VCaP (cell line): ENCODE data around the gene EEFSEC.
A peak's percentile ranks its signal among the peaks of the same experiment; 100 is the strongest.

Experiments
- H3K27ac ChIP-seq: fragments of 450-650 bp; 2 replicates; pipeline ENCODE4 v1.5.1; 2017
- TF ChIP-seq, protein P1 (sequence below): fragments of 450-650 bp; conservative IDR thresholded peaks from 2 replicates; pipeline ENCODE4 v1.5.1; 2017; ENCODE audit warnings: mild to moderate bottlenecking, moderate library complexity

The EEFSEC gene

DNA sequence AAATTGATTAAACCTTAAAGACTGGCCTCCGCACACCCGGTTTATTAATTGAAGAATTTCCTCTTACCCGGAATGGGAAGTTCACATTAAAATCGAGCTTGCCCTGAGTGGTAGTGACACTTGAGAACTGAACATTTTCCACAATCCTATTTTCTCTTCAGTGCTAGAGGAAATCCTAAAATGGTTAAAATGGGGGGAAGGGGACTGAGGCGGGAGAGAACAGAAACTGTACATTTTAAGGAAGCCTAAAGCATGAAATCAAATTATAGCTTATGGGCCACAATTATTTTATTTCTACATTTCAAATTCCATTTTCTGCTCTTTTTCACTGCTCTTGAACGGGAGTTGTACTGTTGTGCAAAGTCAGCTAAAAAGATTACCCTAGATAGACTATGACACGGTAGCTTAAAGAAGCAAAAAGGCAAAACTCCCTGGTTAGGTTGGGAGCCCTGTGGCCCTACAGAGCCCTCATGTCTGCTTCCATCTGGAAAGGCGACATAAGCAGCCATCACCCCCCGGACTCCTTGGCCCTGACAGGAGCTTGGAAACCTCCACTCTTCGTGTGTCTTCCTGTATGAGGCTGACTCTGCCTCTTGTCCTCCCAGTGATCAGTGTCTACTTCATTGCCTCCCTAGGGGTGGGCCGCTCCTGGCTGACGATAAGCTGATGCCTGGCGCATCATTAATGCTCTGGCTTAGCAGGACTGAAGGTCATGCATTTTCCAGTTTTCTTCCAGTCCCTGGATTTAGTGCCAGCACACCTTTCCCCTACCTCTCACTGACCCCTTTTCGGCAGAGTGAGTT is 79.3 kb downstream of the EEFSEC start:
- TF ChIP-seq, protein P1, sequence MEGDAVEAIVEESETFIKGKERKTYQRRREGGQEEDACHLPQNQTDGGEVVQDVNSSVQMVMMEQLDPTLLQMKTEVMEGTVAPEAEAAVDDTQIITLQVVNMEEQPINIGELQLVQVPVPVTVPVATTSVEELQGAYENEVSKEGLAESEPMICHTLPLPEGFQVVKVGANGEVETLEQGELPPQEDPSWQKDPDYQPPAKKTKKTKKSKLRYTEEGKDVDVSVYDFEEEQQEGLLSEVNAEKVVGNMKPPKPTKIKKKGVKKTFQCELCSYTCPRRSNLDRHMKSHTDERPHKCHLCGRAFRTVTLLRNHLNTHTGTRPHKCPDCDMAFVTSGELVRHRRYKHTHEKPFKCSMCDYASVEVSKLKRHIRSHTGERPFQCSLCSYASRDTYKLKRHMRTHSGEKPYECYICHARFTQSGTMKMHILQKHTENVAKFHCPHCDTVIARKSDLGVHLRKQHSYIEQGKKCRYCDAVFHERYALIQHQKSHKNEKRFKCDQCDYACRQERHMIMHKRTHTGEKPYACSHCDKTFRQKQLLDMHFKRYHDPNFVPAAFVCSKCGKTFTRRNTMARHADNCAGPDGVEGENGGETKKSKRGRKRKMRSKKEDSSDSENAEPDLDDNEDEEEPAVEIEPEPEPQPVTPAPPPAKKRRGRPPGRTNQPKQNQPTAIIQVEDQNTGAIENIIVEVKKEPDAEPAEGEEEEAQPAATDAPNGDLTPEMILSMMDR: no peak
- H3K27ac ChIP-seq: no peak overlapping the region

DNA sequence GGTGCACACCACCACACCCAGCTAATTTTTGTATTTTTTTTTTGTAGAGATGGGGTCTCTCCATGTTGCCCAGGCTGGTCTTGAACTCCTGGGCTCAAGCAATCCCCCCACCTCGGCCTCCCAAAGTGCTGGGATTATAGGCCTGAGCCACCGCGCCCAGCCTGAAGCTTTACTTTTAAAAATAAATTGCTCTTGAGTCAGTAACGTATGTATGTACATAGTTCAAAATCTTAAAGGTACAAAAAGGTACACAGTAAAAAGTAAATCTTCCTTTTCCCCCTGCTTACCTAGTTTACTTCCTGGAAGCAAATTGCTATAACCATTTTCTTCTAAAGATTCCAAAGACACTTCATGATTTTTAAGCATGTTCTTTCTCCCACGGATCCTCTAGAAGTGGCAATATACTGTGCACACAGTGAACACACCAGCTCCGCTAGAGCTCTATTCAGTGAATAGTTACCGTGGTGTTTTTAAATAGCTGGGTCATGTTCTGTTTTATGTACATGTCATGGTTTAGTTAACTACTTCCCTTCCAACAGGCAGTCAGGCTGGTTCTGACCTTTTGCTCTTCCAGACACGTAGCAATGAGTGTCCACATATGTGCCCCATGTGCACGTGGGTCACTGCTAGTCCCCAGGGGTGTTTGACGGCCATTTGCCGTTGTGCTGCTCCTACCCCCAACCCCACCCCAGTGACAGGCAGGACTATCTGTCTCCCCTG is 82.1 kb downstream of the EEFSEC start:
- H3K27ac ChIP-seq: peak overlapping the region; percentile 71
- TF ChIP-seq, protein P1: no peak

DNA sequence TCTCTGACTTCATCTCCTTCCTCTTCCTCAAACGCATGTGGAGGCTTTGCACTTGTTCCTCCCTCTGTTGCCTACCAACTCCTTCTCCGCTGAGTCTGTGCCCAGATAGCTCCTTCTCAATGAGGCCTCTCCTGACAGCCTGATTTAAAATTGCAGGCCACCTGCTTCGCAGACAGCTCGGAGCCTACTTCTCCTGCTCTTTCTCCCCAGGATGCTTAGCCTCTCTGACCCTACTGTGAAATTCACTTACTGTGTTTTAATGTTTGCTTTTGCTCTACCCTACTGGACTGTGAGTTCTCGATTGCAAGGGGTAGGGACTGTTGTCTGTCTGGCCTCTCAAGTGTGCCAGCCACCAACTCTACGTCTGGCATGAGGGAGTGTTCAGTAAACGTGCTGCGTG is 83.4 kb downstream of the EEFSEC start:
- TF ChIP-seq, protein P1: no peak
- peak overlapping the region; percentile 71 for H3K27ac ChIP-seq

DNA sequence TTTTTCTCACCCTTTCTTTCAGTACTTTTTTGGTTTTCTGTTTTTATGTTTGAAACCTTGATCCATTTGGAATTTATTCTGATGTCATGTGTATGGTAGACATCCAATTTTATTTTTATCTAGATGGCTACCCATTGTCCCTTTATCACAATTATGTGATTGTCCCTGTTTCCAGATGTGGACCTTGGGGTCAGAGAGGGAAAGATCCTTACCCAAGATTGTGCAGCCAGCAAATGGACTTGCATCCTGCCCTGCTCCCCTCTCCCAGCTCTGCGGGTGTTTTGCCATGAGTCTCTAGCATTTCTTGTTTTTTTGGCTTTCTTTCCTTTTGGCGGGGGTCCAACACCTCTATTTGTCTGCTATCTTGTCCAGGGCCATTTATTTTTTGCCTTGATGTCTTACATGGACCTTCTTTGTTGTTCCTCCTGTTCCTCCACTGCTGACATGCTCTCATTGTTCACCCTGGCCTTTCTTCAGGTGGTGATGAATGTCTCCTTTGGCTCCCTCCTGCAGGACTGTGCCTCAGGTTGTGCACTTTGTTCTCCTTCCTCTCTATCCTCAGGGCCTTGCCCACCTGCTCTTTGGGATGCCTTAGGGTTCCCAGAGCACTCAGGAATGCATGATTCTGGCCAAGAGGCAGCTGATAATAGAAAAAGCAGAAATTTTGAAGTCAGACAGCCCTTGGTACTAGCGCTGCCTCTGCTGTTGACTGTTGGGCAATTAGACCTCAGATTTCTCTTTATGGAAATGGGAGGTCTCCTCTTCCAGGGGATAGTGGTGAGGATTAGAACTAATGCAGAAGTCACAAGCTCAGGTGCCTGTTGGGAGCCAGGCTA is 84.3 kb downstream of the EEFSEC start:
- H3K27ac ChIP-seq: peak overlapping the region; percentile 71
- TF ChIP-seq, protein P1: no peak

DNA sequence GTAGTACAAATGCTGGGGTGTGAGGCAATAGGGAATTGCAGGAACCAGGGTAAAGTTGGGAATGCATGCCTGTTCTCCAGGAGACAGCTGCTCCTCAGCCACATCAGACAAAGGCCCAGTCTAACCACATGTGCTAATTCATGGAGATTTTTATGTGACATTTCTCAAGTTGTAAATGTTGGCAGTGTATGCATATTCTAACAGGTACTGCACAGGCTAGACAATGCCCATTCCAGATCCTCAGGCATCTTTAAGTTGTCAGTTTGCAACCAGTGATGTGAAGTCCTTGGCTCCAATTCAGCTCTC is 84.9 kb downstream of the EEFSEC start:
- H3K27ac ChIP-seq: peak overlapping the region; percentile 71
- TF ChIP-seq, protein P1: no peak

DNA sequence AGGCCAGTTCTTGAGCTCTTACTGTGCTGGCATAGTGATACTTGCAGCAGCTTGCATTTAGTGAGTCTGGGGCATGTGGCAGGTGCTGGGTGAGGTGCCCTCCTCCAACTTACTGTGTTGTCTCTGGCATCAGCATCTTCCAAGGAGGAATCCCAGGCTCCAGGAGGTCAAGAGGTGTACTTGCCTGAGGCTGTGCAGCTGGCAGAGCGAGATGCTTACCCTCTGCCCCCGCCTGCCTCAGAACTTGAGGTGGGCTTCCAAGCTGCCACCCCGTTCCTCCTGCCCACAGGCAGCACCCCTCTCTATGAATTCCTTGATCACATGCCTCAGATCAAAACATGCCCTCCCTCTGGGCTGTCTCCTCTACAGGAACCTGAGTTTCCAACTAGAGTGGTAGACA is 86.0 kb downstream of the EEFSEC start:
- H3K27ac ChIP-seq: peak overlapping the region; percentile 71
- TF ChIP-seq, protein P1: no peak

DNA sequence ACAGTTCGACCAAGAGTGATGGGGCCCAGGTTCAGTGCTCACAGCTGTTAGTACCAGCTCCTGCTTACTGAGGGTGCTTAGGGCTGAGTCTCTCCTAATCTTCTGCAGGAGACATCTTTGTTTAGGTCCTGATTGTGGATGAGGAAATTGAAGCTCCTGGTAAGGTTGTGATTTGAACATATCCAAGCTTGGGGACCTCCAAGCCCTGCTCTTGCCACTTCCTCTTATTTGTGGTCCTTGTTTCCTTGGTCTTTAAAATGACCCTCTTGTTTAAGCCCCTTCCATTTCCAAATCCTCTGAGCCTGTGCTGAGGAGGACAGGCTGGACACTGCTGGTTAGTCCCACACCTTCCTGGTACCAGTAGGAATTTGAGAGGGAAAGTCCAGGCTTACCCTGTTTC is 87.0 kb downstream of the EEFSEC start:
- H3K27ac ChIP-seq: peak overlapping the region; percentile 71; the same call in 1 of the 2 replicates
- TF ChIP-seq, protein P1: no peak
